Mucosa of gallbladder (tissue), 1 donor: ENCODE measurements around the gene HEBP1. TPM values are rescaled to one million over a fixed set of nuclear protein-coding genes. Genes with fewer than 3 reads are reported as not detected.

ENCODE experiments used
- total RNA-seq: library from RNA; stranded (reverse); gene quantifications from one replicate; pipeline ENCODE4 v1.2.1, GENCODE V29; 2021
- donor health status: DM: no; HTN: no; CAD: no.

HEBP1 gene
- total RNA-seq, 1 donor from 2014 or later: 90.2 TPM

Other genes with a start within 250 kb of the HEBP1 start
- gene APOLD1, start 214.6 kb downstream of the HEBP1 start, total RNA-seq: 8.0 TPM
- 36.3 TPM for gene DDX47, start 186.9 kb downstream of the HEBP1 start, total RNA-seq
- 7.2 TPM for gene GPRC5A, start 108.7 kb downstream of the HEBP1 start, total RNA-seq
- not detected for gene GPRC5D, start 48.1 kb downstream of the HEBP1 start, total RNA-seq
- gene FAM234B, start 44.1 kb upstream of the HEBP1 start, total RNA-seq: 6.6 TPM
- 0.83 TPM for gene GSG1, start 103.4 kb upstream of the HEBP1 start, total RNA-seq
- gene EMP1, start 196.5 kb upstream of the HEBP1 start, total RNA-seq: 66.0 TPM